Muscle of arm (tissue), 12 donors: Measurements from ENCODE around the gene TAAR2. TPM values are rescaled to one million over a fixed set of nuclear protein-coding genes. Genes with fewer than 3 reads are reported as not detected.
"Not testable (repeated sequence)": the region's sequence is repeated elsewhere in the genome, so short reads cannot be mapped to it uniquely, and the experiment has no call there.

Source experiments
- DNase-seq: peaks from one replicate; pipeline ENCODE4 v3.0.0-alpha.2; 2013
- polyA plus RNA-seq, 12 donors: library from polyadenylated mRNA; unstranded; fragments of 120-200 nt; gene quantifications; one replicate each; pipeline ENCODE4 v1.2.1, GENCODE V29; 2013; ENCODE audit not compliant: insufficient read length in 12 of 12

TAAR2 gene
- polyA plus RNA-seq, 12 donors = not detected

- no peak for DNase-seq
Observed at GRCh38 chr6:132614554-132614953, 9.5 kb downstream of the TAAR2 start.

DNA sequence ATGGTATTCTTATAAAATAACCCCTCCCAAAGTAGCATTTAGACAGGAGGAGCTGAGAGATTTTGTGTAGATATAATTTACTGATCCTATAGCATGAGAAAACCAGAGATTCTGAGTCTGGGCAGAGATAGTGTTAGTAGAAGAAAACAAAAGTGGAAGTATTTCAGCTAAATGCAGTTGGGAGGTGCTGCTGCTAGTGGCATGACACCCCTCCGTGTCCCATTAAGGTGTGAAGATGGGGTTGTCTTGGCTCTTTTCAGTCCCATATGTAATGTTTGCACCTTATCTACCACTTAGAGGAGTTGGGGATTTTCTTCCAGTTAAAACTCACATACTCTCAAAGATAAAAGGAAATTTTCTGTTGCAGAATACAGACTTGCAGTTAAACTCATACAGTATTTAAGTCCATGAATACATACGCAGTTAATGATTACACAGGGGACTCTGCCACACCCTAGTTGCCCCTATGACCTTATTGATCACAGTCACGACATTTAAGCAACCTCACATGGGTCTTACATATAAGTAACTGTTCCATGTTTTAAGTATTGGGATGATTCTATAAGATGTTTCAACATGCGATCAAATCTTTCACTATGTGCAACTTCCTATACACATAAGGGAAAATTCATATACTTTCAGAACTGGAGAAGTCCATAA is 11.5 kb downstream of the TAAR2 start:
- no peak for DNase-seq

GRCh38 chr6:132611616-132612015 is 12.5 kb downstream of the TAAR2 start:
- no peak for DNase-seq

DNA sequence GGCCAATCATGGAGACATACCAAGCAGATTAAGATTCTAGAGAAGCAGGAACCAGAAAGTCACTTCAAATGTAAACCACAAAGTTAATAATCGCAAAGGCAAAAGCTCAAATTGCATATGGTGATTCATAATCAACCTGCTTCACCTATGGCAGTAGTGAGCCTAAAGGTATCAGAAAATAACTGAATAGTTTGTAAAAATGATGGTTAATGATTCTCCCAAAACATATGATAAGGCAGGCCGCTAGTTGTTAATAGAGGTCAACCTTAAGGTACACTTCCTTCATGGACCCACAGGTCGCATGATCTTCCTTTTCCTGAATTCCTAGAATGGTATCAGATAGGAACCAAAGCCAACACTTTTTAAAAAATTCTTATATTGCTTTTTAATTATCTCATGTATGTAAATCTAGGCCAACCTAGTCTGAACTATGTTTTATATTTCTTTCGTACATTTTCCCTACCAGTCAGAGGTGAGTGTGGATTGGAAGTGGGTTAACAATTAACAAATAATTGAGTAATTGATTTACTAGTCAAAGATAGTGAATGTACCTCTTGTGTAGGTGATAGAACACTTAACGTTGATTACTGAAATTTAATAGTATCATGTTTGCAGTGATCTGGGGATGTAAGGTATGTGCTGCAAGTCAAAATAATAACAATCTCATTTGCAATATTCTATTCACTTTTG is 16.4 kb downstream of the TAAR2 start:
- no peak for DNase-seq

GRCh38 chr6:132604635-132605152 is 19.4 kb downstream of the TAAR2 start:
- DNase-seq = no peak

DNA sequence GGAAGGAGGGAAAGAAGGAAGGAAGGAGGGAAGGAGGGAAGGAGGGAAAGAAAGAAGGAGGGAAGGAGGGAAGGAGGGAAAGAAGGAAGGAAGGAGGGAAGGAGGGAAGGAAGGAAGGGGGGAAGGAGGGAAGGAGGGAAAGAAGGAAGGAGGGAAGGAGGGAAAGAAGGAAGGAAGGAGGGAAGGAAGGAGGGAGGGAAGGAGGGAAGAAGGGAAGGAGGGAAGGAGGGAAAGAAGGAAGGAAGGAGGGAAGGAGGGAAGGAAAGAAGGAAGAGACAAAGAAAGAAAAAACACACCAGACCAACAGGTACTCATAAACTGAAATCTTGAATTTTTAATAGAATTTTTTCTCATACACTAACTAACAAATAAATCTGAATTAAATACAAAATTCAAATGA is 23.2 kb downstream of the TAAR2 start:
- DNase-seq = not testable (repeated sequence)

DNA sequence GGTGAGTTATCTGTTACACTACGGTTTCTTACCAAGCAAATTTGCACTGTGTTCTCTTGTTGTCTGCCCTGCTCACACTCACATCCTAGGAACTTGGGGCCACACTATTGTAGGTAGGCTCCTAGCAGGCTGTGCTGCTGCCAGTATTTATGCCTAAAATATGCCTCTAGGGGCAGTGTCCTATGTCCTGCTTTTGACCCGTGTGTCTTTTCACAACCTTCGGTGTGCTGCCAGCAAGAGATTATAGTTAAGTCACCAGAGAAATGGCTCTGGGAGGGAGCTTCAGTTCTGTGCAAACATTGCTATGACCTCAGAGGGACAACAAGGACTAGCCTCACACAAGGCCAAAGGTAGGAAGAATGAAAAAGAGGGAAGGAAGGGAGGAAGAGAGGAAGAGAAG is 25.6 kb downstream of the TAAR2 start:
- no peak for DNase-seq

- DNase-seq = no peak
Observed at GRCh38 chr6:132596201-132596600, 27.9 kb downstream of the TAAR2 start.

- no peak for DNase-seq
Observed at GRCh38 chr6:132592855-132593254, 31.2 kb downstream of the TAAR2 start.

- DNase-seq = no peak
Observed at GRCh38 chr6:132590362-132590761, 33.7 kb downstream of the TAAR2 start.

- no peak for DNase-seq
Observed at GRCh38 chr6:132589454-132589853, 34.6 kb downstream of the TAAR2 start, which contains the start of gene TAAR5. TSS of gene TAAR5 (minus strand) at chr6:132589741. CDS start at chr6:132589686, 55 bp downstream.

- no peak for DNase-seq
Observed at GRCh38 chr6:132587424-132587823, 36.7 kb downstream of the TAAR2 start.

GRCh38 chr6:132584698-132585097 is 39.4 kb downstream of the TAAR2 start:
- DNase-seq = no peak

GRCh38 chr6:132571774-132572173 is 52.3 kb downstream of the TAAR2 start:
- no peak for DNase-seq

GRCh38 chr6:132570221-132570777 is 53.8 kb downstream of the TAAR2 start, which contains the start of gene TAAR6:
TSS of gene TAAR6 (plus strand) at chr6:132570322. CDS start at chr6:132570322, 0 bp downstream.
- no peak for DNase-seq

GRCh38 chr6:132569170-132569569 is 54.9 kb downstream of the TAAR2 start:
- no peak for DNase-seq

- no peak for DNase-seq
Observed at GRCh38 chr6:132568611-132569010, 55.5 kb downstream of the TAAR2 start.

DNA sequence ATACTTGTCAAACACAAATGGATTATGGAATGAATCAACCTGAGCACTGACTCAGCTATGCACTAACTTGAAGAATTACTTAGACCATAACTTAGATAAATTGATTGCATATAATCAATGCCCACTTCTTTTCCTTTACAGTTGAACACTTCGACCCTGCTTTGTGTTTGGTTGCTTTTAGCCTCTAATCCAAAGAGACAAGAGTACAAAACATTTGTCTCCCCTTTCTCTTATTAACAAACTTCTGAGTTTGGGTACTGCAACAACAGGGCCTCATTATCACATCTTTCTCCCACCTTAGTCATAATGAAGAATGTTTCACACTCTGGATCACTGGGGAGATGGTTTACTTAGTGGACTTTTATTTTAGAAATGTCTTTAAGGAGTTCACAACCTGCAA is 56.5 kb downstream of the TAAR2 start:
- no peak for DNase-seq
